ENCODE measurements around the gene KRTAP5-1.

DNA sequence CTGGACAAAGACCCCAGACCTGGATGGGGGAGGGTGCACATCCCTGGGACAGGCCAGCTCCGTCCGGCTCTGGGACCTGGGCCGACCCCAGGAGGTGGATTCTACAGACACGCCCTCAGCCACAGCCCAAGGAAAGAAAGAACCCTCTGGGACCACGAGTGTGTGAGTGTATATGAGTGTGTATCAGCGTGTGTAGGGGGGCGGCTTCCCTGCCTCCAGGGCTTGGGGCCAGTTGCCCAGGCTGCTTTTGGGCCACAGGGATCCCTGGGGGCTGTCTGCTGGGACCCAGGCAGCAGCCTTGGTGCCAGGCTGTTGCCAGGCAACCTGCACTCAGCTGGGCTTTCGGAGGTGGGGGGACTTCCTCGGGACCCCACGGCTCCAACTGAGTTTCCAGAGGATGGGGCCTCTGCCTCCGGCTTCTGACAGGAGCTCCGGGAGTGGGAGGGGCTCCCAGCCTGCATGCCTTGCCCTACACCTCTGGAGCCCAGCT, 21.9 kb downstream of the KRTAP5-1 start:
- TF ChIP-seq, protein P1, sequence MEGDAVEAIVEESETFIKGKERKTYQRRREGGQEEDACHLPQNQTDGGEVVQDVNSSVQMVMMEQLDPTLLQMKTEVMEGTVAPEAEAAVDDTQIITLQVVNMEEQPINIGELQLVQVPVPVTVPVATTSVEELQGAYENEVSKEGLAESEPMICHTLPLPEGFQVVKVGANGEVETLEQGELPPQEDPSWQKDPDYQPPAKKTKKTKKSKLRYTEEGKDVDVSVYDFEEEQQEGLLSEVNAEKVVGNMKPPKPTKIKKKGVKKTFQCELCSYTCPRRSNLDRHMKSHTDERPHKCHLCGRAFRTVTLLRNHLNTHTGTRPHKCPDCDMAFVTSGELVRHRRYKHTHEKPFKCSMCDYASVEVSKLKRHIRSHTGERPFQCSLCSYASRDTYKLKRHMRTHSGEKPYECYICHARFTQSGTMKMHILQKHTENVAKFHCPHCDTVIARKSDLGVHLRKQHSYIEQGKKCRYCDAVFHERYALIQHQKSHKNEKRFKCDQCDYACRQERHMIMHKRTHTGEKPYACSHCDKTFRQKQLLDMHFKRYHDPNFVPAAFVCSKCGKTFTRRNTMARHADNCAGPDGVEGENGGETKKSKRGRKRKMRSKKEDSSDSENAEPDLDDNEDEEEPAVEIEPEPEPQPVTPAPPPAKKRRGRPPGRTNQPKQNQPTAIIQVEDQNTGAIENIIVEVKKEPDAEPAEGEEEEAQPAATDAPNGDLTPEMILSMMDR (IDR thresholded peaks at IDR 0.05 in 4 of 5, conservative IDR thresholded peaks at IDR 0.05 in 1 of 5): no peak
- TF ChIP-seq POLR2A (IDR thresholded peaks at IDR 0.05): no peak
